Uterus (tissue), 4 donors: ENCODE results near the gene KRT79. TPM values are rescaled to one million over a fixed set of nuclear protein-coding genes. Genes with fewer than 3 reads are reported as not detected.
"Not testable (repeated sequence)": the region's sequence is repeated elsewhere in the genome, so short reads cannot be mapped to it uniquely, and the experiment has no call there.

ENCODE experiments used
- DNase-seq, 2 donors: peaks; one replicate each; pipeline ENCODE4 v3.0.0-alpha.2; 2019 to 2020
- H3K27ac ChIP-seq, 2 donors: fragments of 200-600 bp; sonication (generic); 1 replicate in 1 of 2; 2 replicates in 1 of 2; pipeline ENCODE4 v1.5.1; 2016 to 2018
- H3K27me3 ChIP-seq, 2 donors: fragments of 200-600 bp; sonication (generic); one replicate each; pipeline ENCODE4 v1.5.1; 2018 to 2019; ENCODE audit warnings: control low read depth in 1 of 2
- H3K36me3 ChIP-seq, 2 donors: fragments of 200-600 bp; sonication (generic); one replicate each; pipeline ENCODE4 v1.5.1; 2019; ENCODE audit warnings: control low read depth in 1 of 2
- H3K4me1 ChIP-seq, 2 donors: fragments of 200-600 bp; sonication (generic); one replicate each; pipeline ENCODE4 v1.5.1; 2018 to 2019; ENCODE audit warnings: control low read depth in 1 of 2
- H3K4me3 ChIP-seq, 2 donors: fragments of 200-600 bp; sonication (generic); 1 replicate in 1 of 2; 2 replicates in 1 of 2; pipeline ENCODE4 v1.5.1; 2018 to 2019; ENCODE audit warnings: mild to moderate bottlenecking in 1 of 2
- H3K9me3 ChIP-seq, 2 donors: fragments of 200-600 bp; sonication (generic); one replicate each; pipeline ENCODE4 v1.5.1; 2019; ENCODE audit warnings: control low read depth in 1 of 2
- POLR2A ChIP-seq, 2 donors: fragments of 450-650 bp; IDR thresholded peaks; one replicate each; pipeline ENCODE4 v1.6.1; 2016; ENCODE audit warnings: antibody characterized with exemption in 2 of 2, mild to moderate bottlenecking in 1 of 2, moderate library complexity in 1 of 2
- intact Hi-C: fragments of 100-400 bp; cut with DNase I; formaldehyde crosslinking; loops from one replicate; pipeline ENCODE4 v1.15.1; 2023; ENCODE audit warnings: low total_unique reads
- total RNA-seq, 4 donors: library from RNA; depleted of rRNA in 3 of 4; stranded (reverse); fragments of >200 nt in 3 of 4; gene quantifications; one replicate each; pipeline versions ENCODE4 v1.1.0 to v1.2.4, GENCODE V29; 2014 to 2023
- TF ChIP-seq, protein P1 (sequence below), 4 experiments: fragments of 200-600 bp in 2 of 4; fragments of 450-650 bp in 2 of 4; sonication (generic) in 2 of 4; IDR thresholded peaks; one replicate each; pipeline ENCODE4 v1.5.1; 2016 to 2019; ENCODE audit warnings: antibody characterized with exemption in 4 of 4, mild to moderate bottlenecking in 2 of 4, moderate library complexity in 1 of 4
- donor health status: DM: yes; HTN: yes; CAD: no.

The KRT79 gene
- not detected for total RNA-seq

DNA sequence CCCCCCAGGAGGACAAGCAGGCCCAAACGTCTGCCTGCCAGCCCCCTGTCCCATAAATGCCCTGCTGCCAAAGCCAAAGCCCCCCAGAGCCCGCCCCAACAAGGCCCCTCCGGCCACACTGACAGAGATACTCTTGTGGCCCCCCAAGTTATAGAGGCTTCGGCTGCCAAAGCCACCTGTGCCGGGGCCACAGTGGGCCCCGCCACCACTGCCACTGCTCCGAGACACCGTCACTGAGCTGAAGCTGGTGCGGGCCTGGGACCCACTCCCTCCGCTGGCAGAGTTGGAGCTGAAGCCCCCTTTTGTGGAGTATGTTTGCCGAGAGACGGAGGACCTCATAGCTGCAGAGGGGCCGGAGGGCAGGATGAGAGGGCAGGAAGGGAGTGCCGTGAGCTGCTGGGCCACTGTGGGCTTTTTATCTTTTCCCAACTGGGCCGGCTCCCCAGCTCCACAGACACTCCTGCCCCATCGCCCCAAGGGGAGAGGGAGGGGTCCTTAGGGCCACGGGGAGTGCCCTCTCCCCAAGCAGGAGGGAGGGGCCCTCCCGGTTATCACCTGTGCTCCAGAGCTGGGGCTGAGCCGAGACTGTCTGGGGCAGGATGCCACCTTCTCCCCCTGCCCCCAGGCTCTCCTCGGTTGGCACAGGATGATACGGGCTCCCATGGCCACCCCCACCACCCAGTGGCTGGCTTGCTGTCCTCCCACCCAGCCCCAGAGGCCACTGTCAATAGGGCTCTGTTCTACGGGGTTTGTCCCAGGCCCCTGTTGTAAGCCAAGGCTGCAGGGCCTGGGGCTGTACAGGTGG, at the start of gene KRT79:
TSS of gene KRT79 (minus strand) at position 390 of the 805 bp plus-strand sequence. CDS start at position 339, 51 bp downstream.
- Histone ChIP-seq H3K9me3 (no peaks in the 10 kb centered on the region), H3K27ac (no peak within 1 kb of the TSS), H3K4me1 (no peaks in the 10 kb centered on the region), H3K27me3 (no peaks in the 10 kb centered on the region), H3K36me3 (no peaks in the 10 kb centered on the region), H3K4me3 (no peak within 1 kb of the TSS)
- TF ChIP-seq, protein P1, sequence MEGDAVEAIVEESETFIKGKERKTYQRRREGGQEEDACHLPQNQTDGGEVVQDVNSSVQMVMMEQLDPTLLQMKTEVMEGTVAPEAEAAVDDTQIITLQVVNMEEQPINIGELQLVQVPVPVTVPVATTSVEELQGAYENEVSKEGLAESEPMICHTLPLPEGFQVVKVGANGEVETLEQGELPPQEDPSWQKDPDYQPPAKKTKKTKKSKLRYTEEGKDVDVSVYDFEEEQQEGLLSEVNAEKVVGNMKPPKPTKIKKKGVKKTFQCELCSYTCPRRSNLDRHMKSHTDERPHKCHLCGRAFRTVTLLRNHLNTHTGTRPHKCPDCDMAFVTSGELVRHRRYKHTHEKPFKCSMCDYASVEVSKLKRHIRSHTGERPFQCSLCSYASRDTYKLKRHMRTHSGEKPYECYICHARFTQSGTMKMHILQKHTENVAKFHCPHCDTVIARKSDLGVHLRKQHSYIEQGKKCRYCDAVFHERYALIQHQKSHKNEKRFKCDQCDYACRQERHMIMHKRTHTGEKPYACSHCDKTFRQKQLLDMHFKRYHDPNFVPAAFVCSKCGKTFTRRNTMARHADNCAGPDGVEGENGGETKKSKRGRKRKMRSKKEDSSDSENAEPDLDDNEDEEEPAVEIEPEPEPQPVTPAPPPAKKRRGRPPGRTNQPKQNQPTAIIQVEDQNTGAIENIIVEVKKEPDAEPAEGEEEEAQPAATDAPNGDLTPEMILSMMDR (IDR thresholded peaks at IDR 0.05): no peak
- no peak for TF ChIP-seq POLR2A (IDR thresholded peaks at IDR 0.05)
- DNase-seq: no peak
- intact Hi-C loops: no loop called here

DNA sequence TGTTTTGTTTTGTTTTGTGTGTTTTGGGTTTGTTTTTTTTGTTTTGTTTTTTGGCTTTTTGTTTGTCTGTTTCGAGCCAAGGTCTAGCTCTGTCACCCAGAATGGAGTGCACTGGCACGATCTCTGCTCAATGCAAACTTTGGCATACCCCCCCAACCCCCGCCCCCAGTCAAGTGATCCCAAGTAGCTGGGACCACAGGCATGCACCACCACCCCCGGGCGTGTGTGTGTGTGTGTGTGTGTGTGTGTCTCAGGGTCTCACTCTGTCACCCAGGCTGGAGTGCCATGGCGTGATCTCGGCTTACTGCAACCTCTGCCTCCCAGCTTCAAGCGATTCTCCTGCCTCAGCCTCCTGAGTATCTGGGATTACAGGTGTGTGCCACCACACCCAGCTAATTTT, 46.4 kb upstream of the KRT79 start:
- intact Hi-C loops, H3K27me3 ChIP-seq: not testable (repeated sequence)

DNA sequence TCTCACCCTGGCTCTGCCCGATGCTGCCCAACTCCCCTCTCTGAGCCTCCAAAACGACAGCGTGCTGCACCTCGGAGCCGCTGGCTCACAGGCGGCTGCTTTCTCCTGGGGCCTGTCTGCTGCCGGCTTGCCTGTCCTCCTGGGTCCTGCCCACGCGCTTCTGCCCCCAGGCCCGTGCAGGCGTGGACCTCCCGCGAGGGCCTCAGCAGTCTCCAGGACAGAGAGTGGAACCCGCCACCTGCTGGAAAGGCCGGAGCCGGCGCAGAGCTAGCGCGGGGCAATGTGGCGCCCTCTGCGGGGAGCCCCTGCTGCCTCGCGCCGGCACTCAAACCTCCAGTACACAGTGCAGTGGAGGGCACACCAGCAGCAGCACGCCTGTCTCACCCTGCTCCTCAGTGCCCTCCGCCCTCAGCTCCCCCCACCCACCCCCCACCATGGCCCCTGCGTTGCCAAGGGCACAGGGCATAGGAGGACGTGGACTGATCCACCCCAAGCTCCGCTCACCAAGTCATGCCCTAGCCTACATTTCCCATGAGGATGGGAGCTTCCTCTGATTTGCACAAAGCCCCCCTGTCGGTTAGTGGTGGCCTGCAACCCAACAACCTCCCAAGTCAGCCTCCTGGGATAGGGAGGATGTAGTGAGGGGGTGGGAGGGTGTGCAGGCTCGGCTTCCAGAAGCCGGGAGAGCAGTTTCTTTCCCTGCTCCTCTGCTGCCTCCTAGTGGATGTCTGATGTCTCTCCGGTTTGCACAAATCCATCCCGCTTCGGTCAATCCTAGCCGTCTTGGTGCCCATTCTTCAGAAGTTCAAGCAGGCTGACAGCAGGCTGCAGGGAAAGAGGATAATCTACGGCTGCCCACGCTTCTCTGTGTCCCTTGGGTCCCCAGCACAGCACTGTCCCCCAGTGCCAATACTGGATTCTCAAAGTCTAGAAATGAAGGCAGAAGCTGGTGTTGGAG, 45.6 kb upstream of the KRT79 start:
- Histone ChIP-seq H3K27ac (peak overlapping the region; percentile 26 to 43), H3K27me3 (no peaks in the 10 kb centered on the region), H3K36me3 (no peaks in the 10 kb centered on the region), H3K9me3 (no peaks in the 10 kb centered on the region), H3K4me3 (peak overlapping the region in 1 of 2 donors; percentile 14), H3K4me1 (peaks cover 0 to 13% of the 10 kb centered on the region in 2 donors)
- TF ChIP-seq, protein P1 (IDR thresholded peaks at IDR 0.05): peak; percentile 60 to 93 (median 78)
- no peak for TF ChIP-seq POLR2A (IDR thresholded peaks at IDR 0.05)
- peak; percentile 73 to 85 for DNase-seq
- intact Hi-C loops: loop anchor here (5.0 to 10.0 kb wide), 2 partner anchors 507 to 725 kb away; no protein-coding TSS in a partner anchor

More for the DNA sequence above, 46.4 kb upstream of the KRT79 start:
- H3K4me3 ChIP-seq, H3K27ac ChIP-seq, H3K9me3 ChIP-seq, H3K36me3 ChIP-seq, DNase-seq: not testable (repeated sequence)
- peaks cover 0 to 12% of the 10 kb centered on the region in 2 donors for H3K4me1 ChIP-seq

DNA sequence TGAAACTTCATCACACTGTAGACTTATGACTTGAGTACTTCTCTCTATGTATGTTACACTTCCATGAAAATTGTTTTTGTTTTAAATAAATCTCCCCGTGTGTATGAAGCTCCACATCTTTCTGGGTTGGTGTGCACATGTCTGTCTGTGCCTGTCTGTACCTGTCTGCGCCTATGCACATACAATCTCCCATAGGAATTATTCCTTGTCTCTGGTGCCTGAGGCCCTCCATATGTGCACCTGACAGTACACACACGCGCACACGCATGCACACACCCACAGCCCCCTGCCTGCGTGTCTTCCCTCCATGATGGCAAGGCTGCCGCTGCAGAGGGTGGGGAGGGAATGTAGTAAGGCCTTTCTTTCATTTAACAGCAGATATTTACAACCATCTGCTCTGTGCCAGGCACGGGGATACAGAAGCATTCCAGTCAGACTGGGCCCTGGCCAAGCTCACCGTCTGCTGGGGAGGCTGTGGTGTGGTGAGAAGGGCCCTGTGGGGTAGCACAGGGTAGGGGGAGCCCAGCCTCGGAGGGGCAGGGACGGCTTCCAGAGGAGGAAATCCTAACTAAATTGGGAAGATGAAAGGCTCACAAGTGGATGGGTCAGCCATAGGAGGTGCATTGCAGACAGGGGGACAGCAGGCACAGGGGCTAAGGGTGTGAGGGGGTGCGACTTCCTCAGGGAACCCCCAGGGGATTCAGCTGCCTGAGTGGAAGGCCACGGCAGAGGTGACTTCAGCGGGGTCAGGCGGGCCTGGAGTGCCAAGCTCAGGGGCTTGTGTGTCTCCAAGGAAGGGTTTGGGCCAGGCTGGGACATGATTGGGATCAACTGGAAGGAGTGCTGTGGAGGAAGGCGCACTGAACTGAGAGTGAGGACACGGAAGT, 44.6 kb upstream of the KRT79 start:
- no peak for TF ChIP-seq POLR2A (IDR thresholded peaks at IDR 0.05)
- no peaks in the 10 kb centered on the region for H3K27me3 ChIP-seq
- DNase-seq: no peak
- H3K9me3 ChIP-seq: no peaks in the 10 kb centered on the region
- peak overlapping the region; percentile 26 to 43 for H3K27ac ChIP-seq
- H3K4me1 ChIP-seq: peaks cover 0 to 17% of the 10 kb centered on the region in 2 donors
- H3K4me3 ChIP-seq: peak overlapping the region in 1 of 2 donors; percentile 14
- intact Hi-C loops: loop anchor here (5.0 to 10.0 kb wide), 2 partner anchors 506 to 724 kb away; no protein-coding TSS in a partner anchor
- H3K36me3 ChIP-seq: no peaks in the 10 kb centered on the region

DNA sequence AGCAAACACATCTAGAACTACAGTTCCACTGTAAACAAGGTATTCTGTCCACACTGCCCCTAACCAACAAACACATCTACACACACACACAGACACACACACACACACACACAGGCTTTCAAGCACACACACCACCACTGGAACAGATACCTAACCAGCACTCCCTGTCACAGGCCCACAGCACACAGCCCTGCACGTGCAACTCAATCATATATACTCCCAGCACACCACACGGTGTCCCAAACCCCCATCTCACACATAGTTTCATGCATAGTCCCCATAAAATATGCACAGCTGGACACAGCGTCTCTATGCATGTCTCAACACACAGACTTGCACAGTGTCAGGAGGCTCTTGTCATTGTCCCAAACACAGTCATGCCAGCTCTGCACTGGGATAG, 43.1 kb upstream of the KRT79 start:
- no peak for DNase-seq
- Histone ChIP-seq H3K27ac (no peak overlapping the region), H3K4me1 (peaks cover 0 to 17% of the 10 kb centered on the region in 2 donors), H3K4me3 (no peak overlapping the region), H3K27me3 (no peaks in the 10 kb centered on the region), H3K36me3 (no peaks in the 10 kb centered on the region), H3K9me3 (no peaks in the 10 kb centered on the region)
- intact Hi-C loops: loop anchor here (5.0 to 10.0 kb wide), 2 partner anchors 505 to 722 kb away; no protein-coding TSS in a partner anchor
- TF ChIP-seq, protein P1 (IDR thresholded peaks at IDR 0.05): no peak
- TF ChIP-seq POLR2A (IDR thresholded peaks at IDR 0.05): no peak
